Hematopoietic multipotent progenitor cell treated with erythropoietin and hydrocortisone succinate and interleukin-3 and kit ligand, for 6 days (in vitro differentiated cells): ENCODE data around the gene PLXNB3.

Experiments
- DNase-seq: peaks from one replicate; pipeline ENCODE4 v3.0.0-alpha.2; 2015

PLXNB3 gene

GRCh38 chrX:153762626-153763173 lies 1.3 kb upstream of the PLXNB3 start:
- no peak for DNase-seq

GRCh38 chrX:153763298-153763932 lies 634 bp upstream of the PLXNB3 start:
- no peak for DNase-seq

GRCh38 chrX:153764786-153765137 lies 713 bp downstream of the PLXNB3 start:
- no peak for DNase-seq

- peak; percentile 71 for DNase-seq
Measured at GRCh38 chrX:153765138-153766079, 1.4 kb downstream of the PLXNB3 start.

- DNase-seq = peak; percentile 87
Measured at GRCh38 chrX:153766098-153766817, 2.2 kb downstream of the PLXNB3 start.

GRCh38 chrX:153766871-153767673 lies 3.0 kb downstream of the PLXNB3 start:
- no peak for DNase-seq

- no peak for DNase-seq
Measured at GRCh38 chrX:153767674-153768055, 3.6 kb downstream of the PLXNB3 start.

GRCh38 chrX:153768311-153769157 lies 4.5 kb downstream of the PLXNB3 start:
- DNase-seq = no peak

- DNase-seq = no peak
Measured at GRCh38 chrX:153769158-153769864, 5.3 kb downstream of the PLXNB3 start.

GRCh38 chrX:153769865-153770600 lies 6.0 kb downstream of the PLXNB3 start:
- no peak for DNase-seq

GRCh38 chrX:153770601-153771414 lies 6.8 kb downstream of the PLXNB3 start:
- no peak for DNase-seq

- no peak for DNase-seq
Measured at GRCh38 chrX:153771415-153772315, 7.6 kb downstream of the PLXNB3 start.

GRCh38 chrX:153772316-153773217 lies 8.5 kb downstream of the PLXNB3 start:
- no peak for DNase-seq

- DNase-seq = no peak
Measured at GRCh38 chrX:153773218-153773611, 9.2 kb downstream of the PLXNB3 start.

GRCh38 chrX:153773741-153774575 lies 9.9 kb downstream of the PLXNB3 start:
- DNase-seq = no peak
